ENCODE measurements around the gene RYR2. TPM values are rescaled to one million over a fixed set of nuclear protein-coding genes. Genes with fewer than 3 reads are reported as not detected.

RYR2 gene
- total RNA-seq, 4 donors from 2014 or later, result 0.88 to 8.4 (median 5.5) TPM

- no peak for DNase-seq
- no peak overlapping the region for H3K4me3 ChIP-seq
- H3K4me1 ChIP-seq, result no peaks in the 10 kb centered on the region
- no peaks in the 10 kb centered on the region for H3K36me3 ChIP-seq
- H3K27me3 ChIP-seq, result no peaks in the 10 kb centered on the region
- intact Hi-C loops (cut with DNase I; ENCODE audit: low total_unique reads), result no loop called here
- H3K27ac ChIP-seq, result no peak overlapping the region
- no peaks in the 10 kb centered on the region for H3K9me3 ChIP-seq
- TF ChIP-seq POLR2A (IDR thresholded peaks at IDR 0.05) (no peak), CTCF (IDR thresholded peaks at IDR 0.05) (no peak)
These were observed 298.9 kb downstream of the RYR2 start for GRCh38 chr1:237340892-237341291.

GRCh38 chr1:237341391-237341790 is 299.4 kb downstream of the RYR2 start:
- H3K27me3 ChIP-seq, result no peaks in the 10 kb centered on the region
- H3K27ac ChIP-seq, result no peak overlapping the region
- H3K4me3 ChIP-seq, result no peak overlapping the region
- H3K36me3 ChIP-seq, result no peaks in the 10 kb centered on the region
- intact Hi-C loops (cut with DNase I; ENCODE audit: low total_unique reads), result no loop called here
- DNase-seq, result no peak
- TF ChIP-seq POLR2A (IDR thresholded peaks at IDR 0.05), result no peak
- TF ChIP-seq CTCF (IDR thresholded peaks at IDR 0.05), result no peak
- H3K9me3 ChIP-seq, result no peaks in the 10 kb centered on the region
- no peaks in the 10 kb centered on the region for H3K4me1 ChIP-seq

- intact Hi-C loops (cut with DNase I; ENCODE audit: low total_unique reads), result no loop called here
- DNase-seq, result no peak
These were observed 300.7 kb downstream of the RYR2 start for GRCh38 chr1:237342730-237343129.

GRCh38 chr1:237352747-237353146 is 310.8 kb downstream of the RYR2 start:
- TF ChIP-seq POLR2A (IDR thresholded peaks at IDR 0.05) (no peak), CTCF (IDR thresholded peaks at IDR 0.05) (no peak)
- no peaks in the 10 kb centered on the region for H3K9me3 ChIP-seq
- H3K27me3 ChIP-seq, result no peaks in the 10 kb centered on the region
- no peaks in the 10 kb centered on the region for H3K4me1 ChIP-seq
- no peak overlapping the region for H3K4me3 ChIP-seq
- H3K36me3 ChIP-seq, result no peaks in the 10 kb centered on the region
- DNase-seq, result no peak
- intact Hi-C loops (cut with DNase I; ENCODE audit: low total_unique reads), result no loop called here
- H3K27ac ChIP-seq, result no peak overlapping the region

More at GRCh38 chr1:237342730-237343129, 300.7 kb downstream of the RYR2 start:
- Histone ChIP-seq H3K9me3 (no peaks in the 10 kb centered on the region), H3K4me1 (no peaks in the 10 kb centered on the region), H3K4me3 (no peak overlapping the region), H3K27me3 (no peaks in the 10 kb centered on the region), H3K27ac (no peak overlapping the region), H3K36me3 (no peaks in the 10 kb centered on the region)
- TF ChIP-seq POLR2A (IDR thresholded peaks at IDR 0.05), result no peak
- no peak for TF ChIP-seq CTCF (IDR thresholded peaks at IDR 0.05)

- Histone ChIP-seq H3K27ac (no peak overlapping the region), H3K9me3 (no peaks in the 10 kb centered on the region), H3K27me3 (no peaks in the 10 kb centered on the region), H3K36me3 (no peaks in the 10 kb centered on the region), H3K4me1 (no peaks in the 10 kb centered on the region), H3K4me3 (no peak overlapping the region)
- DNase-seq, result no peak
- intact Hi-C loops (cut with DNase I; ENCODE audit: low total_unique reads), result no loop called here
- TF ChIP-seq CTCF (IDR thresholded peaks at IDR 0.05) (no peak), POLR2A (IDR thresholded peaks at IDR 0.05) (no peak)
These were observed 311.9 kb downstream of the RYR2 start for GRCh38 chr1:237353918-237354317.
